Measurements from ENCODE around the gene KRT9.
"Not testable (repeated sequence)": the region's sequence is repeated elsewhere in the genome, so short reads cannot be mapped to it uniquely, and the experiment has no call there.

Gene KRT9

DNA sequence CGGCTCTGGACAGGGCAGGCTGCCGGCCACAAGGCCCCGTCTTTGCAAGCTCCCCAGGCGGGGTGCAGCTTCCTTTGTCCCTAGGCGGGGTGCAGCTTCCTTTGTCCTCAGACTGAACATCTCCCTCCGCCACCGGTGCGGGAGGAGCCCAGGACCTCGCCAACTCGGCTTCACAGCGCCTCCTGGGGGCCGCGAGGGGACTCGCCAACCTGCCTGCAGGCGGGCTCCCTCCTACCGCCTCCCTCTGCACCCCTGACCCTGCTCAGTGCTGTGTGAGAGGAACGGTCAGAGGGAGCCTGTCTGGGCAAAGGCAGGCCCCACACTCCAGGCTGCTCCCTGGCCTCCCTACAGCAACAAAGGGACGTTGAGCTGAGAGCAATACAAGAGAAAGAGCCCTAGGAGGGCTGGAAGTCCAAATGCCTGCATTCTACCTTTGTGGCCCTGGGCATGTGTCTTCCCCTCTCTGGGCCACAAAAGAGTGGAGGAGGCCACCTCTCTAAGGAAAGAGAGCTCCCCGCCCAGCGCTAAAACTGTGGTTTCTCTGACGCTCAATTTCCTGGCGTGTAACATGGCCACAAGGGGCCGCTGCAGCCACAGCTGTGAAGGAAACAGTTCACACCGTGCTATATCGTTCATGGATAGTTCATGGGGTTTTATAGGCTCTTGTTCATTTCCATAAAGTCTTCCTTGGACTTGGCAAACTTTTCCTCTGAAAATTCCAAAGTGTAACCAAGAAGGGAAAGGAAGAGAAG is 22.8 kb downstream of the KRT9 start:
- peak overlapping the region; percentile 73 for H3K9ac ChIP-seq (ENCODE audit: low read depth, low read length)

GRCh38 chr17:41547921-41548843 is 23.7 kb downstream of the KRT9 start:
- H3K36me3 ChIP-seq (ENCODE audit: control insufficient read depth, insufficient read depth, low read length), result no peaks in the 10 kb centered on the region
- no peak overlapping the region for H3K9ac ChIP-seq (ENCODE audit: low read depth, low read length)
- no peak overlapping the region for H3K4me3 ChIP-seq (ENCODE audit: low read depth, low read length)

More for the DNA sequence above, 22.8 kb downstream of the KRT9 start:
- H3K4me3 ChIP-seq (ENCODE audit: low read depth, low read length), result no peak overlapping the region
- no peaks in the 10 kb centered on the region for H3K4me1 ChIP-seq (ENCODE audit: control insufficient read depth, insufficient read depth, low read length)
- no peaks in the 10 kb centered on the region for H3K36me3 ChIP-seq (ENCODE audit: control insufficient read depth, insufficient read depth, low read length)
- H3K27me3 ChIP-seq (ENCODE audit: control insufficient read depth, insufficient read depth, low read length), result peaks cover 4% of the 10 kb centered on the region
- H3K9me3 ChIP-seq (ENCODE audit: control insufficient read depth, insufficient read depth, low read length), result no peaks in the 10 kb centered on the region

DNA sequence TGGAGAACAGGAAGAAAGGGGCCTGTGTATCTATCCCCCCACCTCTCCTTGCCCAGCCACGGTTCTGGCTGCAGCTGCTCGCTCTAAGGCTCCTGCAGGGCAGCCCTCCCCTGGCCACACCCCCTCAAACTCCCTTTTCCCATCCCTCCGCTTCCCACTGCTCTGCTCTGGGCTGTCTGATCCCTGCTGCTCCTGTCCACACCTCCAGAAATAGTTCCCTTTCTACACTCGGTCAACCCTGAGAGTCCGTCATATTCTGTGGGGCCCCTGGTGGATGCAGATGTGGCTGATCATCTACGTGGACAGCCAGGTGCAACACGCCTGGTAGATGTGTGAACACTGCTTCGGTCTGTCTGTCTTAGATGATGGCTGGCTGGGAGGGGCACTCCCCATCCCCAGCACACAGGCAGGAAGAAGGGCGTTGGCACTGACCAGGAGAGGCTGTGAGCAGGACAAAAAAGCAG is 24.4 kb downstream of the KRT9 start:
- Histone ChIP-seq H3K27me3 (ENCODE audit: control insufficient read depth, insufficient read depth, low read length) (peaks cover 4% of the 10 kb centered on the region), H3K4me3 (ENCODE audit: low read depth, low read length) (no peak overlapping the region), H3K36me3 (ENCODE audit: control insufficient read depth, insufficient read depth, low read length) (no peaks in the 10 kb centered on the region), H3K9ac (ENCODE audit: low read depth, low read length) (no peak overlapping the region), H3K4me1 (ENCODE audit: control insufficient read depth, insufficient read depth, low read length) (no peaks in the 10 kb centered on the region), H3K9me3 (ENCODE audit: control insufficient read depth, insufficient read depth, low read length) (no peaks in the 10 kb centered on the region)

More at GRCh38 chr17:41547921-41548843, 23.7 kb downstream of the KRT9 start:
- no peaks in the 10 kb centered on the region for H3K4me1 ChIP-seq (ENCODE audit: control insufficient read depth, insufficient read depth, low read length)
- peaks cover 4% of the 10 kb centered on the region for H3K27me3 ChIP-seq (ENCODE audit: control insufficient read depth, insufficient read depth, low read length)
- no peaks in the 10 kb centered on the region for H3K9me3 ChIP-seq (ENCODE audit: control insufficient read depth, insufficient read depth, low read length)

DNA sequence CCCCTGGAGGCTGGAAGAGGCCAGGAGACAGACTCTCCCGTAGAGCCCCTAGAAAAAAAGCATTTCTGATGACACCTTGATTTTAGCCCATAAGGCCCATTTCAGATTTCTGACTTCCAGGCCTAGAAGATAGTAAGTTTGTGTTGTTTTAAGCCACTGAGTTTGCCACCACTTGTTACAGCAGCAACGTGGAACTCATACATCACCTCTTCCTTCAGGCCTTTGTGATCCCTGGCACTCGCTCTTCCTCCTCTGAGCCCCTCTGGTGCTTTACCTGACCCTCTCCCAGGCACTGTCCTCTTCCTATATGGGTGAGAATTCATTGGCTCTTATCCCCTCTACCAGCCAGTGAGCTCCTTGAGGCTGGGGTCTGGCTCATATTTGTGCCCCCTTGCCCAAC is 25.0 kb downstream of the KRT9 start:
- Histone ChIP-seq H3K9me3 (ENCODE audit: control insufficient read depth, insufficient read depth, low read length) (no peaks in the 10 kb centered on the region), H3K9ac (ENCODE audit: low read depth, low read length) (no peak overlapping the region), H3K36me3 (ENCODE audit: control insufficient read depth, insufficient read depth, low read length) (no peaks in the 10 kb centered on the region), H3K27me3 (ENCODE audit: control insufficient read depth, insufficient read depth, low read length) (peaks cover 4% of the 10 kb centered on the region), H3K4me3 (ENCODE audit: low read depth, low read length) (no peak overlapping the region), H3K4me1 (ENCODE audit: control insufficient read depth, insufficient read depth, low read length) (no peaks in the 10 kb centered on the region)

- Histone ChIP-seq H3K4me3 (ENCODE audit: low read depth, low read length) (no peak overlapping the region), H3K9me3 (ENCODE audit: control insufficient read depth, insufficient read depth, low read length) (no peaks in the 10 kb centered on the region), H3K9ac (ENCODE audit: low read depth, low read length) (no peak overlapping the region), H3K36me3 (ENCODE audit: control insufficient read depth, insufficient read depth, low read length) (no peaks in the 10 kb centered on the region), H3K4me1 (ENCODE audit: control insufficient read depth, insufficient read depth, low read length) (no peaks in the 10 kb centered on the region), H3K27me3 (ENCODE audit: control insufficient read depth, insufficient read depth, low read length) (peaks cover 4% of the 10 kb centered on the region)
These were observed 25.9 kb downstream of the KRT9 start for GRCh38 chr17:41545829-41546410.

DNA sequence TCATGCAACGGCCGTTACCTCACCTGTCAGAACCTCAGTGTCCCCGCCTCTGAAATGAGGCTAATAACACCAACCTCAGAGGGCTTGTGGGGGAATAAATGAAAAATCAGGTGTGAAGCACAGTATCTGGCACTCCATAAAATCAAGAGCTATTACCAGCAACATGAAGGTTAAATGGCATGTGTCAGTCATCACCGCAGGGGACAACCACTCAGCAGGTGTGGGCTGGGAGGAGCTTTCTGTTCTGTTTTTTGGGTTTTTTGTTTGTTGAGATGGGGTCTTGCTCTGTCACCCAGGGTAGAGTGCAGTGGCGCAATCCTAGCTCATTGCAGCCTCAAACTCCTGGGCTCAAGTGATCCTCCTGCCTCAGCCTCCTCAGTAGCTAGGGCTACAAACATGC is 26.9 kb downstream of the KRT9 start:
- H3K27me3 ChIP-seq (ENCODE audit: control insufficient read depth, insufficient read depth, low read length), result peaks cover 4% of the 10 kb centered on the region
- H3K36me3 ChIP-seq (ENCODE audit: control insufficient read depth, insufficient read depth, low read length), result no peaks in the 10 kb centered on the region
- no peaks in the 10 kb centered on the region for H3K9me3 ChIP-seq (ENCODE audit: control insufficient read depth, insufficient read depth, low read length)
- no peaks in the 10 kb centered on the region for H3K4me1 ChIP-seq (ENCODE audit: control insufficient read depth, insufficient read depth, low read length)
- H3K9ac ChIP-seq (ENCODE audit: low read depth, low read length), result no peak overlapping the region
- H3K4me3 ChIP-seq (ENCODE audit: low read depth, low read length), result no peak overlapping the region

DNA sequence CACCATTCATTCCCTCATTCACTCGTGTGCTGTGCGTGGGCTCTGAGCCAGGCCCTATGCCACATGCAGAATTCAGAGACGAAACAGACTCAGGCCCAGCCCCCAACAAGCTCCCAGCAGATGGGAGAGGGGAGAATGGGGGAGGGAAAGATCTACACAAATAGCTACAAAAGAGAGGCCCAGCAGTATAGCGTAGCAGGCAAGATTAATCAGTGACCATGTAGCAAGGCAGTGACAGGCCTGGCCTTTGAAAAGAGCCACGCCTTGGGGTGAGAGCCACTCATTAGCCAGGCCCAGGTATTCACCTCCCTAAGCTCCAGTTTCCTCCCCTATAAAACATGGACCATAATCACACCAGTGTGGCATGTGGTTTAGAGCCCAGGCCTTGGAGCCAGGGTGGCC is 27.4 kb downstream of the KRT9 start:
- peaks cover 4% of the 10 kb centered on the region for H3K27me3 ChIP-seq (ENCODE audit: control insufficient read depth, insufficient read depth, low read length)
- H3K9me3 ChIP-seq (ENCODE audit: control insufficient read depth, insufficient read depth, low read length), result no peaks in the 10 kb centered on the region
- H3K4me1 ChIP-seq (ENCODE audit: control insufficient read depth, insufficient read depth, low read length), result peaks cover under 1% of the 10 kb centered on the region
- no peak overlapping the region for H3K9ac ChIP-seq (ENCODE audit: low read depth, low read length)
- no peak overlapping the region for H3K4me3 ChIP-seq (ENCODE audit: low read depth, low read length)
- H3K36me3 ChIP-seq (ENCODE audit: control insufficient read depth, insufficient read depth, low read length), result no peaks in the 10 kb centered on the region

DNA sequence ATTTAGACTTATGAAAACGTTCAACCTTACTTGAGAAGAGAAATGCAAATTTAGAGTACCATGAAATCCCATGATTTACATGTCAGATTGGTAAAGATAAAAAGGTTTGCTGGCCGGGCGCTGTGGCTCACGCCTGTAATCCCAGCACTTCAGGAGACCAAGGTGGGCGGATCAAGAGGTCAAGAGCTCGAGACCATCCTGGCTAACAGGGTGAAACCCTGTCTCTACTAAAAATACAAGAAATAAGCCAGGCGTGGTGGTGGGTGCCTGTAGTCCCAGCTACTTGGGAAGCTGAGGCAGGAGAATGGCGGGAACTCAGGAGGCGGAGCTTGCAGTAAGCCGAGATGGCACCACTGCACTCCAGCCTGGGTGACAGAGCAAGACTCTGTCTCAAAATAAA is 29.1 kb downstream of the KRT9 start:
- H3K4me3 ChIP-seq (ENCODE audit: low read depth, low read length); H3K36me3 ChIP-seq (ENCODE audit: control insufficient read depth, insufficient read depth, low read length); H3K4me1 ChIP-seq (ENCODE audit: control insufficient read depth, insufficient read depth, low read length); H3K27me3 ChIP-seq (ENCODE audit: control insufficient read depth, insufficient read depth, low read length); H3K9ac ChIP-seq (ENCODE audit: low read depth, low read length); H3K9me3 ChIP-seq (ENCODE audit: control insufficient read depth, insufficient read depth, low read length): not testable (repeated sequence)

- H3K4me1 ChIP-seq (ENCODE audit: control insufficient read depth, insufficient read depth, low read length), result peaks cover 8% of the 10 kb centered on the region
These were observed 29.5 kb downstream of the KRT9 start for GRCh38 chr17:41542357-41542756.

GRCh38 chr17:41540921-41541625 is 30.8 kb downstream of the KRT9 start:
- Histone ChIP-seq H3K36me3 (ENCODE audit: control insufficient read depth, insufficient read depth, low read length) (no peaks in the 10 kb centered on the region), H3K9ac (ENCODE audit: low read depth, low read length) (no peak overlapping the region), H3K4me1 (ENCODE audit: control insufficient read depth, insufficient read depth, low read length) (peaks cover 8% of the 10 kb centered on the region), H3K4me3 (ENCODE audit: low read depth, low read length) (no peak overlapping the region), H3K9me3 (ENCODE audit: control insufficient read depth, insufficient read depth, low read length) (no peaks in the 10 kb centered on the region), H3K27me3 (ENCODE audit: control insufficient read depth, insufficient read depth, low read length) (no peaks in the 10 kb centered on the region)

More at GRCh38 chr17:41542357-41542756, 29.5 kb downstream of the KRT9 start:
- H3K9me3 ChIP-seq (ENCODE audit: control insufficient read depth, insufficient read depth, low read length), result no peaks in the 10 kb centered on the region
- H3K27me3 ChIP-seq (ENCODE audit: control insufficient read depth, insufficient read depth, low read length), result no peaks in the 10 kb centered on the region
- H3K4me3 ChIP-seq (ENCODE audit: low read depth, low read length), result no peak overlapping the region
- H3K9ac ChIP-seq (ENCODE audit: low read depth, low read length), result no peak overlapping the region
- H3K36me3 ChIP-seq (ENCODE audit: control insufficient read depth, insufficient read depth, low read length), result no peaks in the 10 kb centered on the region

- Histone ChIP-seq H3K4me3 (ENCODE audit: low read depth, low read length) (no peak overlapping the region), H3K4me1 (ENCODE audit: control insufficient read depth, insufficient read depth, low read length) (peaks cover 8% of the 10 kb centered on the region), H3K36me3 (ENCODE audit: control insufficient read depth, insufficient read depth, low read length) (no peaks in the 10 kb centered on the region), H3K9ac (ENCODE audit: low read depth, low read length) (no peak overlapping the region), H3K27me3 (ENCODE audit: control insufficient read depth, insufficient read depth, low read length) (no peaks in the 10 kb centered on the region), H3K9me3 (ENCODE audit: control insufficient read depth, insufficient read depth, low read length) (no peaks in the 10 kb centered on the region)
These were observed 31.7 kb downstream of the KRT9 start for GRCh38 chr17:41539979-41540701.
